GM12892 (cell line): ENCODE data around the gene PMM1.

Experiments
- POLR2A ChIP-seq: IDR thresholded peaks from 2 replicates; pipeline ENCODE4 v1.6.1; 2011; ENCODE audit warnings: low read depth, low read length, control low read depth
- POLR2AphosphoS5 ChIP-seq: IDR thresholded peaks from 2 replicates; pipeline ENCODE4 v1.6.1; 2011; ENCODE audit warnings: low read depth, low read length, control low read depth
- TAF1 ChIP-seq: IDR thresholded peaks from 2 replicates; pipeline ENCODE4 v1.6.1; 2011; ENCODE audit warnings: low read depth, mild to moderate bottlenecking, control low read depth, low read length, borderline replicate concordance

DNA sequence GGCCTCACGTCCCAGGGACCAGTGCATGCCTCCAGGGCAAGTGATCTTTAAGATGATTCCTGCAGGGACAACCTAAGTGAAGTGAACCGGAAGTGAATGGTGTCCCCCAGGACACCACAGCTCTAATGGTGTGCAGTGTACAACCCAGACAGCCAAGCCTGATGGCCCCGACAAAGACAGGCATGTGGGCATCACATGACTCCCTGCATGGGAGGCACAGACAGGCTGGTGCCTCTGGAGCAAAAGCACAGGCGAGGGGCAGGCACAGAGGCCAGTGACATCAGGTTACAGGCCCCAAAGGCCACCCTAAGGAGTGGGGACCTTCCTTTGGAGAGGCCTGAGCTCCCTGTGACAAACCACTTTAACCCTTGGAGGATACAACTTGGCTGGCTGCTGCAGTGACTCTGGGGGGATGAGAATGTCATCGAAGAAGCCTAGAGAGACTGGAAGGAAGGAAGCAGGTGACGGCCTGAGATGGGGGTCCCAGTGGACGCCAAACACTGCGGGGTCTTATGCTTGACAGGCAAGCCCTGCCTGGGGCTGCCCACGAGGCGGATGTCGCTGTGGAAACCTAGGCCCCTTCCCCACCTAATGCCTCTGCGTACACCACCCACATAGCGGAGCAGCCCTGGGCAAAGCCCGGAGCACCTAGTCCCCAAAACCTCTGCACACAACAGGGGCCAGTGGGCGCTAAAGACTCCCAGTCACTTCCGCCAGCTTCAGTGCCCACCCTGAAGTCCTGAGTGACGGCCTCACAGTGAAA, 57.7 kb downstream of the PMM1 start:
- TF ChIP-seq TAF1 = no peak
- no peak for TF ChIP-seq POLR2AphosphoS5
- TF ChIP-seq POLR2A = no peak; the same call in 1 of the 2 replicates
